PC-9 (cell line): ENCODE results near the gene PRRG2. TPM values are rescaled to one million over a fixed set of nuclear protein-coding genes. Genes with fewer than 3 reads are reported as not detected.

Source experiments
- BruUV-seq: library from RNA; stranded (reverse); fragments of 400-500 nt; replicated peaks from 2 replicates; lab custom pipeline; 2021; lab: Mats Ljungman, UMichigan
- CTCF ChIA-PET: fragments of 300-600 bp; sonication (Branson Sonifier 250); formaldehyde crosslinking; loops from one replicate; lab custom pipeline; 2022; ENCODE audit warnings: antibody characterized with exemption; lab: Charles Lee
- POLR2A ChIA-PET: fragments of 300-600 bp; sonication (Branson Sonifier 250); formaldehyde crosslinking; loops from one replicate; lab custom pipeline; 2022; ENCODE audit warnings: antibody characterized with exemption; ENCODE audit not compliant: unreplicated experiment; lab: Charles Lee
- DNase-seq, 2 experiments: peaks; one replicate each; pipeline versions ENCODE4 v3.0.0 to v3.0.0-alpha.2; 2015 to 2022; ENCODE audit warnings: mixed read lengths in 1 of 2
- H2AFZ ChIP-seq: fragments of 200-600 bp; sonication (generic); 2 replicates; pipeline ENCODE4 v1.8.1; 2017; ENCODE audit warnings: antibody characterized with exemption
- H3F3A ChIP-seq: fragments of 200-600 bp; sonication (generic); 2 replicates; pipeline ENCODE4 v1.8.1; 2017; ENCODE audit warnings: antibody characterized with exemption, mild to moderate bottlenecking, low read depth; ENCODE audit not compliant: insufficient read depth
- H3K27ac ChIP-seq: fragments of 200-600 bp; sonication (generic); 2 replicates; pipeline ENCODE4 v1.6.1; 2016; ENCODE audit warnings: mixed run types
- H3K27me3 ChIP-seq: fragments of 200-600 bp; sonication (generic); 2 replicates; pipeline ENCODE4 v1.6.1; 2016; ENCODE audit warnings: low read depth, mixed run types; ENCODE audit not compliant: insufficient read depth
- H3K36me3 ChIP-seq: fragments of 200-600 bp; sonication (generic); 2 replicates; pipeline ENCODE4 v1.6.1; 2016; ENCODE audit warnings: low read depth, mixed run types
- H3K4me1 ChIP-seq: fragments of 200-600 bp; sonication (generic); replicated peaks from 2 replicates; pipeline ENCODE4 v1.6.1; 2016; ENCODE audit warnings: mixed run types; ENCODE audit not compliant: insufficient read depth
- H3K4me2 ChIP-seq: fragments of 200-600 bp; sonication (generic); 2 replicates; pipeline ENCODE4 v1.6.1; 2017; ENCODE audit warnings: mixed run types
- H3K4me3 ChIP-seq: fragments of 200-600 bp; sonication (generic); 2 replicates; pipeline ENCODE4 v1.6.1; 2016; ENCODE audit warnings: mixed run types
- H3K79me2 ChIP-seq: fragments of 200-600 bp; sonication (generic); 2 replicates; pipeline ENCODE4 v1.6.1; 2017; ENCODE audit warnings: low read depth, mixed run types
- H3K9me2 ChIP-seq: fragments of 200-600 bp; sonication (generic); 2 replicates; pipeline ENCODE4 v1.8.1; 2017; ENCODE audit warnings: mild to moderate bottlenecking; ENCODE audit not compliant: insufficient read depth
- H3K9me3 ChIP-seq: fragments of 200-600 bp; sonication (generic); 2 replicates; pipeline ENCODE4 v1.8.1; 2016; ENCODE audit warnings: low read depth; ENCODE audit not compliant: insufficient read depth
- H4K20me1 ChIP-seq: fragments of 200-600 bp; sonication (generic); 2 replicates; pipeline ENCODE4 v1.8.1; 2017; ENCODE audit not compliant: insufficient read depth
- EZH2 ChIP-seq: fragments of 200-600 bp; sonication (generic); IDR thresholded peaks from 2 replicates; pipeline ENCODE4 v1.8.0; 2017; ENCODE audit warnings: antibody characterized with exemption, low read depth
- intact Hi-C: fragments of 100-400 bp; cut with micrococcal nuclease; formaldehyde crosslinking; loops from one replicate; pipeline ENCODE4 v1.10.0; 2022; ENCODE audit not compliant: unreplicated experiment
- total RNA-seq: library from RNA; stranded (reverse); gene quantifications from 2 replicates; pipeline ENCODE4 v1.2.3, GENCODE V29; 2021
- TF ChIP-seq, protein P1 (sequence below): fragments of 200-600 bp; sonication (generic); conservative IDR thresholded peaks from 2 replicates; pipeline ENCODE4 v1.6.1; 2017; ENCODE audit warnings: mixed run types, antibody characterized with exemption, mild to moderate bottlenecking, moderate library complexity

Gene PRRG2
- total RNA-seq, 1 experiment from 2014 or later, result 16.2 TPM

DNA sequence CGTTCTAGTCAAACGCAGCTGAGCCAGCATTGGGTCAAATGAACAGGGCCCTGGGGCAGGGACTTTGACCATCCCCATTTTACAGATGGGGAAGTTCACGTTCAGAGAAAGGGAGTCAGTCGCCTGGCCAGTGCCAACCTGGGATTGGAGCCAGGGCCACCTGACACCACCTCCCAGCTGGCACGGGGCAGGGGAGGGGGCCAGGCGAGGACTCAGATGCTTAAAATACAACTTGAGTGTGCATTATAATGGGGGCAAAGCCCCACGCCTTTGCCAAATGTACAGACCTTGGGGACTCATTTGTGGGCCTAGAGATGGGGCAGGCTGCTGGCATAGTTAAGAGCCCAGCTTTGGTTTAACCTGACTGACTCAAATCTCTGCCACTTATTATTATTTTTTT lies 24.5 kb downstream of the PRRG2 start:
- no peak overlapping the region for H3K4me3 ChIP-seq
- H3K27me3 ChIP-seq, result no peaks in the 10 kb centered on the region
- H3K79me2 ChIP-seq, result peaks cover 62% of the 10 kb centered on the region
- DNase-seq, result no peak
- intact Hi-C loops, result no loop called here
- ChIA-PET POLR2A (no interaction called here), CTCF (no interaction called here)
- no peaks in the 10 kb centered on the region for H3K9me2 ChIP-seq
- H3K9me3 ChIP-seq, result no peaks in the 10 kb centered on the region
- no peak overlapping the region for H3K4me2 ChIP-seq
- no peak for TF ChIP-seq EZH2
- TF ChIP-seq, protein P1, sequence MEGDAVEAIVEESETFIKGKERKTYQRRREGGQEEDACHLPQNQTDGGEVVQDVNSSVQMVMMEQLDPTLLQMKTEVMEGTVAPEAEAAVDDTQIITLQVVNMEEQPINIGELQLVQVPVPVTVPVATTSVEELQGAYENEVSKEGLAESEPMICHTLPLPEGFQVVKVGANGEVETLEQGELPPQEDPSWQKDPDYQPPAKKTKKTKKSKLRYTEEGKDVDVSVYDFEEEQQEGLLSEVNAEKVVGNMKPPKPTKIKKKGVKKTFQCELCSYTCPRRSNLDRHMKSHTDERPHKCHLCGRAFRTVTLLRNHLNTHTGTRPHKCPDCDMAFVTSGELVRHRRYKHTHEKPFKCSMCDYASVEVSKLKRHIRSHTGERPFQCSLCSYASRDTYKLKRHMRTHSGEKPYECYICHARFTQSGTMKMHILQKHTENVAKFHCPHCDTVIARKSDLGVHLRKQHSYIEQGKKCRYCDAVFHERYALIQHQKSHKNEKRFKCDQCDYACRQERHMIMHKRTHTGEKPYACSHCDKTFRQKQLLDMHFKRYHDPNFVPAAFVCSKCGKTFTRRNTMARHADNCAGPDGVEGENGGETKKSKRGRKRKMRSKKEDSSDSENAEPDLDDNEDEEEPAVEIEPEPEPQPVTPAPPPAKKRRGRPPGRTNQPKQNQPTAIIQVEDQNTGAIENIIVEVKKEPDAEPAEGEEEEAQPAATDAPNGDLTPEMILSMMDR, result no peak
- peaks cover 38% of the 10 kb centered on the region for H3K36me3 ChIP-seq
- H3K4me1 ChIP-seq, result no peaks in the 10 kb centered on the region
- BruUV-seq, result no TSS peak
- peaks cover 64% of the 10 kb centered on the region for H4K20me1 ChIP-seq
- H2AFZ ChIP-seq, result no peak overlapping the region
- peaks cover 16% of the 10 kb centered on the region; the same call in 1 of the 2 replicates for H3F3A ChIP-seq
- H3K27ac ChIP-seq, result no peak overlapping the region

DNA sequence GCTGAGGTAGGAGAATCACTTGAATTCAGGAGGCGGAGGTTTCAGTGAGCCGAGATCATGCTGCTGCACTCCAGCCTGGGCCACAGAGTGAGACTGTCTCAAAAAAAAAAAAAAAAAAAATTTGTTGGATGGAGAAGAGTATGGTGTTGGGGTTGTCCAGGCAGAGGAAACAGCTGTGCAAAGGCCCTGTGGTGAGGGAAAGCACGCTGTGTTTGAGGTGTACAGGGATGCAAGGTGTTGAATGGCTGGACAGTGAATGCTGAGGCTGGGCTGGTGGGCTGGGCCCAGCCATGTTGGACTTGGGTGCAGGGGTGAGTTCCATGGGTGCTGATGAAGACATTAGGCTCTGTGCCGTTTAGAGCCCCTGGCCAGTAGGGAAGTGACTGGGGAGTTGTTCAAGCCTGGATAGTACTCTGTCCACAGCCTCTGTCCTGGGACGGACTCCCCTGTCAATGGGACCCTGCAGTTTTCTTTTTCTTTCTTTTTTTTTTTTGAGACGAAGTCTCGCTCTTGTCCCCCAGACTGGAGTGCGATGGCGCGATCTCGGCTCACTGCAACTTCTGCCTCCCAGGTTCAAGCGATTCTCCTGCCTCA lies 28.5 kb downstream of the PRRG2 start:
- no peaks in the 10 kb centered on the region for H3K9me3 ChIP-seq
- peaks cover 71% of the 10 kb centered on the region for H4K20me1 ChIP-seq
- no peak overlapping the region for H3K27ac ChIP-seq
- ChIA-PET POLR2A (no interaction called here), CTCF (no interaction called here)
- BruUV-seq, result no TSS peak
- H3K79me2 ChIP-seq, result peaks cover 65% of the 10 kb centered on the region
- no peak overlapping the region for H3K4me2 ChIP-seq
- peaks cover 27% of the 10 kb centered on the region for H3K4me1 ChIP-seq
- no peak for DNase-seq
- intact Hi-C loops, result no loop called here
- H3K9me2 ChIP-seq, result no peaks in the 10 kb centered on the region
- no peak overlapping the region for H2AFZ ChIP-seq
- H3K36me3 ChIP-seq, result peaks cover 23% of the 10 kb centered on the region
- TF ChIP-seq, protein P1, result no peak
- no peak for TF ChIP-seq EZH2
- H3K4me3 ChIP-seq, result no peak overlapping the region
- H3K27me3 ChIP-seq, result no peaks in the 10 kb centered on the region
- H3F3A ChIP-seq, result peaks cover 53% of the 10 kb centered on the region

DNA sequence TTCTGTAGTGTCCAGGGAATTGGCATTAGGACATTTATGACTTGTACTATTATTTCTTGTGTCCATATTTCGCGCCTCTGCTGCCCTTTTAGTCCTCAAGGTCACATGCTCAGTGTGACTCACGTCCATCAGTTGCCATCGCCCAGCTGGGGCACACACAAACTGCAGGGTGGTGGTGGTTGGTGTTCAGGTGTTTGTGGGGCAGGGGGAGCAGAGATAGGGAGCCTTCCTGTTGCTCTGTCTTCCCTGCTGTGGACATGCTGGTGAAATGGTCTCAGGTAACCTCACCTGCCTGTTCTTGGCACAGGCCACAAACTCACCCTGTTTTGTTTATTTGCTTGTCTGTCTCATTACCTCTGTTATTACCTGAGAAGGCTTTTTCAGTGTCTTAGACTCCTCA lies 32.3 kb downstream of the PRRG2 start:
- Histone ChIP-seq H4K20me1 (peaks cover 48% of the 10 kb centered on the region), H3K36me3 (peaks cover 9% of the 10 kb centered on the region; the same call in 1 of the 2 replicates), H3K9me2 (no peaks in the 10 kb centered on the region), H3K27me3 (no peaks in the 10 kb centered on the region), H3F3A (peaks cover 53% of the 10 kb centered on the region), H3K4me3 (no peak overlapping the region; the same call in 1 of the 2 replicates), H3K9me3 (no peaks in the 10 kb centered on the region), H3K27ac (peak overlapping the region; percentile 84), H3K4me1 (peaks cover 33% of the 10 kb centered on the region), H2AFZ (no peak overlapping the region), H3K79me2 (peaks cover 44% of the 10 kb centered on the region), H3K4me2 (peak overlapping the region; percentile 54)
- DNase-seq, result peak; percentile 59 to 64
- POLR2A ChIA-PET, result interaction anchor here (0.5 to 0.6 kb wide), 2 partner anchors 22 to 35 kb away, joined by 3 to 5 read pairs; no protein-coding TSS in a partner anchor
- CTCF ChIA-PET, result no interaction called here
- intact Hi-C loops, result loop anchor here (2.0 kb wide), 1 partner anchor 27 kb away; the partner anchor contains the start of gene RRAS
- no TSS peak for BruUV-seq
- TF ChIP-seq, protein P1, result no peak
- TF ChIP-seq EZH2, result no peak
